B cell (primary cell): ENCODE results near the gene FOXK1. TPM values are rescaled to one million over a fixed set of nuclear protein-coding genes. Genes with fewer than 3 reads are reported as not detected.

Experiments used
- ATAC-seq: fragments of 200-7000 bp; cut with Tn5 transposase; one replicate; pipeline ENCODE4 v1.10.0; 2021; ENCODE audit warnings: low read depth, mild to moderate bottlenecking, moderate number of reproducible peaks, moderate library complexity
- CTCF ChIA-PET: fragments of 350-600 bp; sonication (Branson Sonifier 250); formaldehyde crosslinking; loops from one replicate; lab custom pipeline; 2021; ENCODE audit warnings: antibody characterized with exemption, inconsistent platforms; lab: Charles Lee
- POLR2A ChIA-PET: fragments of 350-600 bp; sonication (Branson Sonifier 250); formaldehyde crosslinking; loops from one replicate; lab custom pipeline; 2021; ENCODE audit warnings: antibody characterized with exemption; lab: Charles Lee
- DNase-seq: peaks from one replicate; pipeline ENCODE4 v3.0.0; 2013
- H2AFZ ChIP-seq: 2 replicates; pipeline ENCODE4 v1.6.1; 2012; ENCODE audit warnings: mild to moderate bottlenecking, low read depth, low read length; ENCODE audit not compliant: insufficient read depth, poor library complexity, severe bottlenecking
- H3K27ac ChIP-seq, 2 donors: 1 replicate in 1 of 2; 2 replicates in 1 of 2; pipeline ENCODE4 v1.5.1; 2012 to 2013; ENCODE audit warnings: low read length in 2 of 2, mild to moderate bottlenecking in 2 of 2, moderate library complexity in 1 of 2
- H3K27me3 ChIP-seq, 4 experiments: fragments of 200-600 bp in 1 of 4; sonication (generic) in 1 of 4; replicated peaks in 1 of 4; 1 replicate in 2 of 4; 2 replicates in 2 of 4; pipeline versions ENCODE4 v1.6.1 to v1.7.0; 2013 to 2016; ENCODE audit warnings: low read length in 3 of 4, mild to moderate bottlenecking in 2 of 4, mixed read lengths in 1 of 4, moderate library complexity in 1 of 4; ENCODE audit not compliant: insufficient read depth in 4 of 4, control insufficient read depth in 3 of 4; ENCODE audit errors: control extremely low read depth in 1 of 4
- H3K36me3 ChIP-seq, 2 experiments: replicated peaks in 1 of 2; 1 replicate in 1 of 2; 2 replicates in 1 of 2; pipeline versions ENCODE4 v1.6.1 to v1.7.1; 2013; ENCODE audit warnings: low read length in 1 of 2; ENCODE audit not compliant: insufficient read depth in 2 of 2, control insufficient read depth in 1 of 2; ENCODE audit errors: control extremely low read depth in 1 of 2, extremely low read depth in 1 of 2
- H3K4me1 ChIP-seq, 2 donors: fragments of 200-600 bp in 1 of 2; sonication (generic) in 1 of 2; 1 replicate in 1 of 2; 2 replicates in 1 of 2; pipeline versions ENCODE4 v1.5.1 to v1.6.1; 2013 to 2017; ENCODE audit warnings: low read length in 2 of 2; ENCODE audit not compliant: control insufficient read depth in 2 of 2, insufficient read depth in 2 of 2
- H3K4me2 ChIP-seq: replicated peaks from 2 replicates; pipeline ENCODE3; 2012; ENCODE audit warnings: mild to moderate bottlenecking, low read depth, low read length; ENCODE audit not compliant: poor library complexity, severe bottlenecking
- H3K4me3 ChIP-seq, 5 experiments: fragments of 200-600 bp in 1 of 5; sonication (generic) in 1 of 5; 1 replicate in 3 of 5; 2 replicates in 2 of 5; pipeline versions ENCODE4 v1.5.1 to v1.7.0; 2011 to 2016; ENCODE audit warnings: low read length in 4 of 5, mild to moderate bottlenecking in 4 of 5, low read depth in 2 of 5, control low read depth in 1 of 5, moderate library complexity in 1 of 5; ENCODE audit not compliant: insufficient read depth in 1 of 5; ENCODE audit errors: control extremely low read depth in 1 of 5, extremely low read depth in 1 of 5
- H3K79me2 ChIP-seq: fragments of 200-600 bp; sonication (generic); one replicate; pipeline ENCODE4 v1.6.0; 2016; ENCODE audit warnings: low read length; ENCODE audit not compliant: control insufficient read depth, insufficient read depth
- H3K9ac ChIP-seq: fragments of 200-600 bp; sonication (generic); 2 replicates; pipeline ENCODE4 v1.6.1; 2017; ENCODE audit warnings: mild to moderate bottlenecking, low read length, moderate library complexity
- H3K9me3 ChIP-seq, 3 donors: one replicate each; pipeline versions ENCODE4 v1.6.1 to v1.7.1; 2013; ENCODE audit warnings: low read length in 2 of 3; ENCODE audit not compliant: control insufficient read depth in 2 of 3, insufficient read depth in 1 of 3; ENCODE audit errors: control extremely low read depth in 1 of 3
- H4K20me1 ChIP-seq: 2 replicates; pipeline ENCODE4 v1.6.0; 2012; ENCODE audit warnings: mild to moderate bottlenecking, low read length; ENCODE audit not compliant: insufficient read depth, control insufficient read depth, poor library complexity, severe bottlenecking
- H3K27ac Mint-ChIP-seq: one replicate; pipeline ENCODE4 v1.8.0; 2021; ENCODE audit warnings: mixed read lengths
- H3K27me3 Mint-ChIP-seq: one replicate; pipeline ENCODE4 v1.8.0; 2021; ENCODE audit warnings: mixed read lengths
- H3K4me1 Mint-ChIP-seq: one replicate; pipeline ENCODE4 v1.8.0; 2021; ENCODE audit warnings: mixed read lengths
- H3K4me3 Mint-ChIP-seq: one replicate; pipeline ENCODE4 v1.8.0; 2021; ENCODE audit warnings: mixed read lengths
- H3K9me3 Mint-ChIP-seq: one replicate; pipeline ENCODE4 v1.8.0; 2022; ENCODE audit warnings: mixed read lengths; ENCODE audit not compliant: insufficient read depth
- EZH2 ChIP-seq: IDR thresholded peaks from 2 replicates; pipeline ENCODE4 v1.6.1; 2012; ENCODE audit warnings: borderline replicate concordance, low read depth, mild to moderate bottlenecking, moderate library complexity, low read length; ENCODE audit not compliant: insufficient read depth, poor library complexity, severe bottlenecking
- WGBS: methylation state at CpG from one replicate; pipeline ENCODE4 v1.1.5; 2013; ENCODE audit warnings: missing lambda C conversion rate; ENCODE audit not compliant: insufficient coverage; 5-methylcytosine and 5-hydroxymethylcytosine counted together
- intact Hi-C: fragments of 100-400 bp; cut with micrococcal nuclease; formaldehyde crosslinking; loops from one replicate; pipeline ENCODE4 v1.10.0; 2022
- polyA plus RNA-seq: library from polyadenylated mRNA; depleted of rRNA; stranded (reverse); fragments of >200 nt; gene quantifications from 2 replicates; pipeline ENCODE4 v1.2.3, GENCODE V29; 2012
- total RNA-seq, 2 donors: library from RNA; stranded (reverse); fragments of 120-200 nt in 1 of 2; gene quantifications; 1 replicate in 1 of 2; 2 replicates in 1 of 2; pipeline versions ENCODE4 v1.2.3 to v1.2.4, GENCODE V29; 2013 to 2022
- TF ChIP-seq, protein P1 (sequence below): fragments of 200-600 bp; IDR thresholded peaks from one replicate; pipeline ENCODE4 v1.8.0; 2022; ENCODE audit warnings: antibody characterized with exemption, mild to moderate bottlenecking

FOXK1 gene
- total and polyA plus RNA-seq, 2 donors (not counting 1 experiment from before 2014, with no cell fraction given) = 17.9 to 56.2 TPM

- ATAC-seq = peak; percentile 78
These were observed 43.1 kb downstream of the FOXK1 start for GRCh38 chr7:4725014-4725849.

More at GRCh38 chr7:4725014-4725849, 43.1 kb downstream of the FOXK1 start:
- Histone ChIP-seq H3K9ac (peak overlapping the region; percentile 87), H3K36me3 (peaks cover 0 to 21% of the 10 kb centered on the region in 2 experiments), H3K4me2 (peak overlapping the region; percentile 94), H3K9me3 (no peaks in the 10 kb centered on the region), H2AFZ (peak overlapping the region; percentile 77), H3K79me2 (peaks cover 96% of the 10 kb centered on the region), H3K4me3 (peak overlapping the region; percentile 32 to 84 (median 63)), H3K27ac (peak overlapping the region; percentile 80 to 89), H4K20me1 (peaks cover 80% of the 10 kb centered on the region), H3K27me3 (no peaks in the 10 kb centered on the region), H3K4me1 (peaks cover 13 to 28% of the 10 kb centered on the region in 2 donors)
- Mint-ChIP-seq H3K27ac (peak overlapping the region; percentile 92), H3K9me3 (no peaks in the 10 kb centered on the region), H3K4me1 (peaks cover 45% of the 10 kb centered on the region), H3K27me3 (no peaks in the 10 kb centered on the region), H3K4me3 (peak overlapping the region; percentile 95)
- intact Hi-C loops = loop anchor here (1.0 kb wide), 3 partner anchors 13 to 84 kb away; no protein-coding TSS in a partner anchor
- WGBS = 21% methylated on average over 47 of the region's 48 CpGs
- TF ChIP-seq, protein P1, sequence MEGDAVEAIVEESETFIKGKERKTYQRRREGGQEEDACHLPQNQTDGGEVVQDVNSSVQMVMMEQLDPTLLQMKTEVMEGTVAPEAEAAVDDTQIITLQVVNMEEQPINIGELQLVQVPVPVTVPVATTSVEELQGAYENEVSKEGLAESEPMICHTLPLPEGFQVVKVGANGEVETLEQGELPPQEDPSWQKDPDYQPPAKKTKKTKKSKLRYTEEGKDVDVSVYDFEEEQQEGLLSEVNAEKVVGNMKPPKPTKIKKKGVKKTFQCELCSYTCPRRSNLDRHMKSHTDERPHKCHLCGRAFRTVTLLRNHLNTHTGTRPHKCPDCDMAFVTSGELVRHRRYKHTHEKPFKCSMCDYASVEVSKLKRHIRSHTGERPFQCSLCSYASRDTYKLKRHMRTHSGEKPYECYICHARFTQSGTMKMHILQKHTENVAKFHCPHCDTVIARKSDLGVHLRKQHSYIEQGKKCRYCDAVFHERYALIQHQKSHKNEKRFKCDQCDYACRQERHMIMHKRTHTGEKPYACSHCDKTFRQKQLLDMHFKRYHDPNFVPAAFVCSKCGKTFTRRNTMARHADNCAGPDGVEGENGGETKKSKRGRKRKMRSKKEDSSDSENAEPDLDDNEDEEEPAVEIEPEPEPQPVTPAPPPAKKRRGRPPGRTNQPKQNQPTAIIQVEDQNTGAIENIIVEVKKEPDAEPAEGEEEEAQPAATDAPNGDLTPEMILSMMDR = no peak
- no peak for TF ChIP-seq EZH2
- ChIA-PET CTCF (interaction anchor here (0.9 to 1.9 kb wide), 5 partner anchors 10 to 84 kb away, joined by 3 to 7 read pairs (median 5); no protein-coding TSS in a partner anchor), POLR2A (interaction anchor here (0.6 to 1.5 kb wide), 3 partner anchors 30 to 42 kb away, joined by 4 to 9 read pairs (median 5); no protein-coding TSS in a partner anchor)
- DNase-seq = peak; percentile 74
